ENCODE results near the gene PGM5. TPM values are rescaled to one million over a fixed set of nuclear protein-coding genes. Genes with fewer than 3 reads are reported as not detected.

PGM5 gene
- total and polyA plus RNA-seq, 5 donors: 126 to 485 (median 342) TPM

- intact Hi-C loops (cut with DNase I): no loop called here
- Histone ChIP-seq H3K27me3 (ENCODE audit: control insufficient read depth, insufficient read depth) (no peaks in the 10 kb centered on the region), H3K9me3 (ENCODE audit: control insufficient read depth, low read length) (no peaks in the 10 kb centered on the region), H3K27ac (ENCODE audit: low read length) (peak overlapping the region; percentile 21), H3K4me1 (ENCODE audit: control insufficient read depth, insufficient read depth, low read length) (peaks cover 8% of the 10 kb centered on the region), H3K4me3 (ENCODE audit: low read length) (no peak overlapping the region)
- WGBS: 73% methylated on average over 5 of the region's 5 CpGs
- DNase-seq (no peak), ATAC-seq (no peak)
These were observed 202.1 kb downstream of the PGM5 start for GRCh38 chr9:68558545-68558944.

GRCh38 chr9:68560071-68560844 lies 203.8 kb downstream of the PGM5 start:
- Histone ChIP-seq H3K4me1 (ENCODE audit: control insufficient read depth, insufficient read depth, low read length) (peaks cover 8% of the 10 kb centered on the region), H3K4me3 (ENCODE audit: low read length) (no peak overlapping the region), H3K27ac (ENCODE audit: low read length) (peak overlapping the region; percentile 14), H3K27me3 (ENCODE audit: control insufficient read depth, insufficient read depth) (no peaks in the 10 kb centered on the region), H3K9me3 (ENCODE audit: control insufficient read depth, low read length) (no peaks in the 10 kb centered on the region)
- WGBS: 36% methylated on average over 14 of the region's 14 CpGs
- ATAC-seq (peak; percentile 71 to 89), DNase-seq (peak; percentile 61 to 83 (median 76))
- intact Hi-C loops (cut with DNase I): no loop called here

DNA sequence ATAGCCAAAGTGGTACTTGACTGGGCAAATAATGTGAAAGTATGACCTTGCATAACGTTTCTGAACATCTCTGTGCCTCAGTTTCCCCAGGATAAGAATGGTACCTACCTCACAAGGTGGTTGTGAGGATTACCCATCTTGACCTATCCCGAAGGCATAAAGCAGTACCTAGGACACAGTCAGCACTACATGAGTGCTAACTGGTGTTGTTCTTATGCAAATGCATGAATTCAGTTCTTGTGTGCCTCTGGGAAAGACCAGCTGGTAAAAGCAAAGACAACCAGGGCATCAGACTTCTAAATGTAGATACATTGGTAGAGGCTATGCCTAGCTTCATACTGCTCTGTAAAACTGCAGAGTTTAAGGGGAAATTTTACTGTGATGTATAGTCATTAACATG lies 206.1 kb downstream of the PGM5 start:
- no peaks in the 10 kb centered on the region for H3K9me3 ChIP-seq (ENCODE audit: control insufficient read depth, low read length)
- ATAC-seq (no peak), DNase-seq (no peak)
- no peak overlapping the region for H3K27ac ChIP-seq (ENCODE audit: low read length)
- H3K4me1 ChIP-seq (ENCODE audit: control insufficient read depth, insufficient read depth, low read length): peaks cover 8% of the 10 kb centered on the region
- 77% methylated on average over 2 of the region's 2 CpGs for WGBS
- no peak overlapping the region for H3K4me3 ChIP-seq (ENCODE audit: low read length)
- intact Hi-C loops (cut with DNase I): no loop called here
- H3K27me3 ChIP-seq (ENCODE audit: control insufficient read depth, insufficient read depth): no peaks in the 10 kb centered on the region

- no peaks in the 10 kb centered on the region for H3K9me3 ChIP-seq (ENCODE audit: control insufficient read depth, low read length)
- H3K27ac ChIP-seq (ENCODE audit: low read length): no peak overlapping the region
- H3K27me3 ChIP-seq (ENCODE audit: control insufficient read depth, insufficient read depth): no peaks in the 10 kb centered on the region
- intact Hi-C loops (cut with DNase I): no loop called here
- DNase-seq (no peak), ATAC-seq (no peak)
- H3K4me3 ChIP-seq (ENCODE audit: low read length): no peak overlapping the region
- 69% methylated on average over 3 of the region's 3 CpGs for WGBS
- no peaks in the 10 kb centered on the region for H3K4me1 ChIP-seq (ENCODE audit: control insufficient read depth, insufficient read depth, low read length)
These were observed 211.2 kb downstream of the PGM5 start for GRCh38 chr9:68567565-68567964.

- ATAC-seq: no peak
- WGBS: 51% methylated on average over 3 of the region's 3 CpGs
- no peak overlapping the region for H3K4me3 ChIP-seq (ENCODE audit: low read length)
These were observed 217.7 kb downstream of the PGM5 start for GRCh38 chr9:68574150-68574549.

GRCh38 chr9:68575817-68576216 lies 219.4 kb downstream of the PGM5 start:
- no peaks in the 10 kb centered on the region for H3K27me3 ChIP-seq (ENCODE audit: control insufficient read depth, insufficient read depth)
- ATAC-seq: no peak
- no peak for DNase-seq
- WGBS: 71% methylated on average over 5 of the region's 5 CpGs
- H3K9me3 ChIP-seq (ENCODE audit: control insufficient read depth, low read length): no peaks in the 10 kb centered on the region
- intact Hi-C loops (cut with DNase I): no loop called here
- no peak overlapping the region for H3K27ac ChIP-seq (ENCODE audit: low read length)
- no peak overlapping the region for H3K4me3 ChIP-seq (ENCODE audit: low read length)
- H3K4me1 ChIP-seq (ENCODE audit: control insufficient read depth, insufficient read depth, low read length): no peaks in the 10 kb centered on the region

More at GRCh38 chr9:68574150-68574549, 217.7 kb downstream of the PGM5 start:
- Histone ChIP-seq H3K4me1 (ENCODE audit: control insufficient read depth, insufficient read depth, low read length) (no peaks in the 10 kb centered on the region), H3K27ac (ENCODE audit: low read length) (no peak overlapping the region), H3K27me3 (ENCODE audit: control insufficient read depth, insufficient read depth) (no peaks in the 10 kb centered on the region), H3K9me3 (ENCODE audit: control insufficient read depth, low read length) (no peaks in the 10 kb centered on the region)
- DNase-seq: no peak
- intact Hi-C loops (cut with DNase I): loop anchor here in 1 of 4 donors (5.0 kb wide), 1 partner anchor 42 kb away; no protein-coding TSS in a partner anchor

DNA sequence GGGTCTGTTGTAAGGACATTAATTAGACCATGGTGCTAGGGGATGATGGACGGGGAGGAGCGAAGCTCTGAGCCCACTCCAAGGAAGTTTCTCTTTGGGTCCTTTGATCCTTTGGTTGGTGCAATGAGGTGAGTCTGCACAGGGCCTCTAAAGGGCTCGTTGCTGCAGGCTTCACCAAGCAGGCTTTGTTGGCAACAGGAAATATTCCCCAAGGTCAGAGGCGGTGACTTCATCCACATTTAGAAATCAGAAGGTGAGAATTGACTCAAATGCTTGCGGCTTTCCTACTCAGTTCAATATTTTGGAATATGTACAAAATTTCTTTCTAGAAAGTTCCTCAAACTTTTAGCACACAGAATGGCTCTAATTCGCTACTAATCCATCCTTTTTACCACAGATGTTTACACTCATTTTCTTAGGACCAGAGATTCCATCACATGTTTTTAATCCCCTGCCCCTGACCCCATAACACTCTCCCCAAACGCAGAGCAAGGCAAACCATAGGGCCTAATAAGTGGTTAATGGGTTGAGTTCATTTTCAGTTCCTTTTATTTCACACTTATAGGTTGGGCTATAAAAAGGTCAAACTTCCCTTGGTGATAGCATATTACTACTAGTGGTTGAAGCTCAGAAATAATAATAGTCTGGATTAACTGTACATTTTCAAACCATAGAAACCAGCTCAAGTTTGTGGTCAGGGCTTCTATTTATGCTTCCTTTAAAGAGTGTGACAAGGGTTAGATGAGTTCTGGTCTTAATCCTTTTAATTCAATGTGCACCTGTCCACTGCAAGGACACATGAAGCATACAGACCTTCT lies 221.6 kb downstream of the PGM5 start:
- Histone ChIP-seq H3K27ac (ENCODE audit: low read length) (no peak overlapping the region), H3K4me3 (ENCODE audit: low read length) (no peak overlapping the region), H3K27me3 (ENCODE audit: control insufficient read depth, insufficient read depth) (no peaks in the 10 kb centered on the region), H3K9me3 (ENCODE audit: control insufficient read depth, low read length) (no peaks in the 10 kb centered on the region), H3K4me1 (ENCODE audit: control insufficient read depth, insufficient read depth, low read length) (no peaks in the 10 kb centered on the region)
- intact Hi-C loops (cut with DNase I): no loop called here
- ATAC-seq (no peak), DNase-seq (no peak)
- 81% methylated on average over 7 of the region's 7 CpGs for WGBS

Other genes starting within 250 kb of the PGM5 start
- gene ZNG1C, start 114.6 kb upstream of the PGM5 start, total RNA-seq: 10 to 100 TPM in 2 of 4 donors, 1 to 10 TPM in 2; 8.8 to 15.7 (median 10.8) TPM
- gene ZNG1C, start 114.6 kb upstream of the PGM5 start, polyA plus RNA-seq: 8.9 TPM
- under 1 TPM in 1 of 4 donors, not detected in 3; 0.26 TPM for gene FOXD4L3, start 53.7 kb upstream of the PGM5 start, total RNA-seq
- 0.05 TPM for gene FOXD4L3, start 53.7 kb upstream of the PGM5 start, polyA plus RNA-seq
- not detected for gene TMEM252, start 184.3 kb downstream of the PGM5 start, total RNA-seq
- gene TMEM252, start 184.3 kb downstream of the PGM5 start, polyA plus RNA-seq: 0.16 TPM

All from right cardiac atrium (tissue), 5 donors.